NAMALWA (cell line): ENCODE data around the gene EP300.
"Not testable (repeated sequence)": the region's sequence is repeated elsewhere in the genome, so short reads cannot be mapped to it uniquely, and the experiment has no call there.

Source experiments
- DNase-seq: peaks from one replicate; pipeline ENCODE4 v3.0.0-alpha.2; 2015; ENCODE audit warnings: low spot score

The EP300 gene

GRCh38 chr22:41092023-41092817 lies at the start of gene EP300:
TSS of gene EP300 (plus strand) at chr22:41092592. CDS start at chr22:41093005, 413 bp downstream.
- DNase-seq, result peak; percentile 86

GRCh38 chr22:41043722-41044121 lies 48.7 kb upstream of the EP300 start:
- DNase-seq, result no peak

- not testable (repeated sequence) for DNase-seq
These were observed 46.8 kb upstream of the EP300 start for GRCh38 chr22:41045575-41045974.

- no peak for DNase-seq
These were observed 44.6 kb upstream of the EP300 start for GRCh38 chr22:41047801-41048211.

GRCh38 chr22:41048345-41048744 lies 44.0 kb upstream of the EP300 start:
- not testable (repeated sequence) for DNase-seq

GRCh38 chr22:41048791-41049717 lies 43.3 kb upstream of the EP300 start:
- DNase-seq, result no peak

GRCh38 chr22:41049795-41050194 lies 42.6 kb upstream of the EP300 start:
- not testable (repeated sequence) for DNase-seq

GRCh38 chr22:41050883-41051282 lies 41.5 kb upstream of the EP300 start:
- DNase-seq, result no peak

- DNase-seq, result no peak
These were observed 39.5 kb upstream of the EP300 start for GRCh38 chr22:41052661-41053490.

GRCh38 chr22:41057076-41057475 lies 35.3 kb upstream of the EP300 start:
- no peak for DNase-seq

- no peak for DNase-seq
These were observed 30.2 kb upstream of the EP300 start for GRCh38 chr22:41062146-41062545.

GRCh38 chr22:41064326-41064725 lies 28.1 kb upstream of the EP300 start:
- DNase-seq, result not testable (repeated sequence)

GRCh38 chr22:41066341-41066740 lies 26.1 kb upstream of the EP300 start:
- DNase-seq, result not testable (repeated sequence)

- DNase-seq, result not testable (repeated sequence)
These were observed 24.4 kb upstream of the EP300 start for GRCh38 chr22:41067968-41068367.

GRCh38 chr22:41070665-41071331 lies 21.6 kb upstream of the EP300 start:
- no peak for DNase-seq

GRCh38 chr22:41074061-41074460 lies 18.3 kb upstream of the EP300 start:
- DNase-seq, result no peak

- no peak for DNase-seq
These were observed 17.9 kb upstream of the EP300 start for GRCh38 chr22:41074466-41074865.

- no peak for DNase-seq
These were observed 17.3 kb upstream of the EP300 start for GRCh38 chr22:41074941-41075710.

- DNase-seq, result no peak
These were observed 16.4 kb upstream of the EP300 start for GRCh38 chr22:41075946-41076345.

GRCh38 chr22:41076857-41077256 lies 15.5 kb upstream of the EP300 start:
- no peak for DNase-seq

- DNase-seq, result peak; percentile 33
These were observed 13.5 kb upstream of the EP300 start for GRCh38 chr22:41078931-41079330.
